ENCODE measurements around the gene FAHD1. TPM values are rescaled to one million over a fixed set of nuclear protein-coding genes. Genes with fewer than 3 reads are reported as not detected.

FAHD1 gene
- total and polyA plus RNA-seq, 9 of the 15 experiments (the other 6 are each of a cell fraction or from before 2014, with no cell fraction given), result 2.2 to 20.9 (median 10.7) TPM

GRCh38 chr16:1832838-1833454 lies 5.9 kb downstream of the FAHD1 start (continued):
- no peak for TF ChIP-seq CHD1 (IDR thresholded peaks at IDR 0.05; ENCODE audit: low read length)
- no peak for TF ChIP-seq ZNF277 (CRISPR knock-in tag; IDR thresholded peaks at IDR 0.05; ENCODE audit: borderline replicate concordance)
- TF ChIP-seq SMARCA4 (IDR thresholded peaks at IDR 0.05), result peak; percentile 97
- TF ChIP-seq SETDB1 (IDR thresholded peaks at IDR 0.05; ENCODE audit: low read length), result no peak
- TF ChIP-seq ZNF3 (CRISPR knock-in tag; IDR thresholded peaks at IDR 0.05), result no peak
- peak; percentile 60; the same call in 1 of the 2 replicates for TF ChIP-seq GTF2E2 (tag; IDR thresholded peaks at IDR 0.05)
- TF ChIP-seq WHSC1 (IDR thresholded peaks at IDR 0.05; ENCODE audit: low read length), result no peak
- TF ChIP-seq, protein P1, sequence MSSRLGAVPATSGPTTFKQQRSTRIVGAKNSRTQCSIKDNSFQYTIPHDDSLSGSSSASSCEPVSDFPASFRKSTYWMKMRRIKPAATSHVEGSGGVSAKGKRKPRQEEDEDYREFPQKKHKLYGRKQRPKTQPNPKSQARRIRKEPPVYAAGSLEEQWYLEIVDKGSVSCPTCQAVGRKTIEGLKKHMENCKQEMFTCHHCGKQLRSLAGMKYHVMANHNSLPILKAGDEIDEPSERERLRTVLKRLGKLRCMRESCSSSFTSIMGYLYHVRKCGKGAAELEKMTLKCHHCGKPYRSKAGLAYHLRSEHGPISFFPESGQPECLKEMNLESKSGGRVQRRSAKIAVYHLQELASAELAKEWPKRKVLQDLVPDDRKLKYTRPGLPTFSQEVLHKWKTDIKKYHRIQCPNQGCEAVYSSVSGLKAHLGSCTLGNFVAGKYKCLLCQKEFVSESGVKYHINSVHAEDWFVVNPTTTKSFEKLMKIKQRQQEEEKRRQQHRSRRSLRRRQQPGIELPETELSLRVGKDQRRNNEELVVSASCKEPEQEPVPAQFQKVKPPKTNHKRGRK (tag; IDR thresholded peaks at IDR 0.05), result no peak
- peak; percentile 99 for TF ChIP-seq CBFA2T3 (IDR thresholded peaks at IDR 0.05)
- no peak for TF ChIP-seq RBM17 (IDR thresholded peaks at IDR 0.05; ENCODE audit: borderline replicate concordance, low read depth, low read length)
- TF ChIP-seq, protein P2, sequence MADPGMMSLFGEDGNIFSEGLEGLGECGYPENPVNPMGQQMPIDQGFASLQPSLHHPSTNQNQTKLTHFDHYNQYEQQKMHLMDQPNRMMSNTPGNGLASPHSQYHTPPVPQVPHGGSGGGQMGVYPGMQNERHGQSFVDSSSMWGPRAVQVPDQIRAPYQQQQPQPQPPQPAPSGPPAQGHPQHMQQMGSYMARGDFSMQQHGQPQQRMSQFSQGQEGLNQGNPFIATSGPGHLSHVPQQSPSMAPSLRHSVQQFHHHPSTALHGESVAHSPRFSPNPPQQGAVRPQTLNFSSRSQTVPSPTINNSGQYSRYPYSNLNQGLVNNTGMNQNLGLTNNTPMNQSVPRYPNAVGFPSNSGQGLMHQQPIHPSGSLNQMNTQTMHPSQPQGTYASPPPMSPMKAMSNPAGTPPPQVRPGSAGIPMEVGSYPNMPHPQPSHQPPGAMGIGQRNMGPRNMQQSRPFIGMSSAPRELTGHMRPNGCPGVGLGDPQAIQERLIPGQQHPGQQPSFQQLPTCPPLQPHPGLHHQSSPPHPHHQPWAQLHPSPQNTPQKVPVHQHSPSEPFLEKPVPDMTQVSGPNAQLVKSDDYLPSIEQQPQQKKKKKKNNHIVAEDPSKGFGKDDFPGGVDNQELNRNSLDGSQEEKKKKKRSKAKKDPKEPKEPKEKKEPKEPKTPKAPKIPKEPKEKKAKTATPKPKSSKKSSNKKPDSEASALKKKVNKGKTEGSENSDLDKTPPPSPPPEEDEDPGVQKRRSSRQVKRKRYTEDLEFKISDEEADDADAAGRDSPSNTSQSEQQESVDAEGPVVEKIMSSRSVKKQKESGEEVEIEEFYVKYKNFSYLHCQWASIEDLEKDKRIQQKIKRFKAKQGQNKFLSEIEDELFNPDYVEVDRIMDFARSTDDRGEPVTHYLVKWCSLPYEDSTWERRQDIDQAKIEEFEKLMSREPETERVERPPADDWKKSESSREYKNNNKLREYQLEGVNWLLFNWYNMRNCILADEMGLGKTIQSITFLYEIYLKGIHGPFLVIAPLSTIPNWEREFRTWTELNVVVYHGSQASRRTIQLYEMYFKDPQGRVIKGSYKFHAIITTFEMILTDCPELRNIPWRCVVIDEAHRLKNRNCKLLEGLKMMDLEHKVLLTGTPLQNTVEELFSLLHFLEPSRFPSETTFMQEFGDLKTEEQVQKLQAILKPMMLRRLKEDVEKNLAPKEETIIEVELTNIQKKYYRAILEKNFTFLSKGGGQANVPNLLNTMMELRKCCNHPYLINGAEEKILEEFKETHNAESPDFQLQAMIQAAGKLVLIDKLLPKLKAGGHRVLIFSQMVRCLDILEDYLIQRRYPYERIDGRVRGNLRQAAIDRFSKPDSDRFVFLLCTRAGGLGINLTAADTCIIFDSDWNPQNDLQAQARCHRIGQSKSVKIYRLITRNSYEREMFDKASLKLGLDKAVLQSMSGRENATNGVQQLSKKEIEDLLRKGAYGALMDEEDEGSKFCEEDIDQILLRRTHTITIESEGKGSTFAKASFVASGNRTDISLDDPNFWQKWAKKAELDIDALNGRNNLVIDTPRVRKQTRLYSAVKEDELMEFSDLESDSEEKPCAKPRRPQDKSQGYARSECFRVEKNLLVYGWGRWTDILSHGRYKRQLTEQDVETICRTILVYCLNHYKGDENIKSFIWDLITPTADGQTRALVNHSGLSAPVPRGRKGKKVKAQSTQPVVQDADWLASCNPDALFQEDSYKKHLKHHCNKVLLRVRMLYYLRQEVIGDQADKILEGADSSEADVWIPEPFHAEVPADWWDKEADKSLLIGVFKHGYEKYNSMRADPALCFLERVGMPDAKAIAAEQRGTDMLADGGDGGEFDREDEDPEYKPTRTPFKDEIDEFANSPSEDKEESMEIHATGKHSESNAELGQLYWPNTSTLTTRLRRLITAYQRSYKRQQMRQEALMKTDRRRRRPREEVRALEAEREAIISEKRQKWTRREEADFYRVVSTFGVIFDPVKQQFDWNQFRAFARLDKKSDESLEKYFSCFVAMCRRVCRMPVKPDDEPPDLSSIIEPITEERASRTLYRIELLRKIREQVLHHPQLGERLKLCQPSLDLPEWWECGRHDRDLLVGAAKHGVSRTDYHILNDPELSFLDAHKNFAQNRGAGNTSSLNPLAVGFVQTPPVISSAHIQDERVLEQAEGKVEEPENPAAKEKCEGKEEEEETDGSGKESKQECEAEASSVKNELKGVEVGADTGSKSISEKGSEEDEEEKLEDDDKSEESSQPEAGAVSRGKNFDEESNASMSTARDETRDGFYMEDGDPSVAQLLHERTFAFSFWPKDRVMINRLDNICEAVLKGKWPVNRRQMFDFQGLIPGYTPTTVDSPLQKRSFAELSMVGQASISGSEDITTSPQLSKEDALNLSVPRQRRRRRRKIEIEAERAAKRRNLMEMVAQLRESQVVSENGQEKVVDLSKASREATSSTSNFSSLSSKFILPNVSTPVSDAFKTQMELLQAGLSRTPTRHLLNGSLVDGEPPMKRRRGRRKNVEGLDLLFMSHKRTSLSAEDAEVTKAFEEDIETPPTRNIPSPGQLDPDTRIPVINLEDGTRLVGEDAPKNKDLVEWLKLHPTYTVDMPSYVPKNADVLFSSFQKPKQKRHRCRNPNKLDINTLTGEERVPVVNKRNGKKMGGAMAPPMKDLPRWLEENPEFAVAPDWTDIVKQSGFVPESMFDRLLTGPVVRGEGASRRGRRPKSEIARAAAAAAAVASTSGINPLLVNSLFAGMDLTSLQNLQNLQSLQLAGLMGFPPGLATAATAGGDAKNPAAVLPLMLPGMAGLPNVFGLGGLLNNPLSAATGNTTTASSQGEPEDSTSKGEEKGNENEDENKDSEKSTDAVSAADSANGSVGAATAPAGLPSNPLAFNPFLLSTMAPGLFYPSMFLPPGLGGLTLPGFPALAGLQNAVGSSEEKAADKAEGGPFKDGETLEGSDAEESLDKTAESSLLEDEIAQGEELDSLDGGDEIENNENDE (IDR thresholded peaks at IDR 0.05; ENCODE audit: low read depth, low read length), result no peak
- 0 out of 2 replicates have a peak, but pooled peaks have one; percentile 38 for TF ChIP-seq ZKSCAN8 (CRISPR knock-in tag; IDR thresholded peaks at IDR 0.05)
- peak; percentile 94 for TF ChIP-seq CXXC5 (CRISPR knock-in tag; IDR thresholded peaks at IDR 0.05)
- peak; percentile 71 to 85 for TF ChIP-seq FOXA3 (CRISPR knock-in tag; conservative IDR thresholded peaks at IDR 0.05 in 1 of 2, IDR thresholded peaks at IDR 0.05 in 1 of 2)

Measured in K562 (cell line).